Loucy (cell line): Measurements from ENCODE around the gene CPNE2.

Experiments used
- H2AFZ ChIP-seq: fragments of 200-600 bp; sonication (generic); 2 replicates; pipeline ENCODE4 v1.6.0; 2016; ENCODE audit warnings: antibody characterized with exemption, mild to moderate bottlenecking, low read length, moderate library complexity
- H3F3A ChIP-seq: fragments of 200-600 bp; 2 replicates; pipeline ENCODE4 v1.6.0; 2016; ENCODE audit warnings: antibody characterized with exemption, low read depth, mild to moderate bottlenecking
- H3K27me3 ChIP-seq: fragments of 200-600 bp; sonication (generic); 2 replicates; pipeline ENCODE4 v1.6.1; 2014; ENCODE audit warnings: low read length, mild to moderate bottlenecking; ENCODE audit not compliant: insufficient read depth, poor library complexity, severe bottlenecking
- H3K36me3 ChIP-seq: fragments of 200-600 bp; sonication (generic); 2 replicates; pipeline ENCODE4 v1.6.1; 2016; ENCODE audit warnings: low read length; ENCODE audit not compliant: insufficient read depth
- H3K4me1 ChIP-seq: fragments of 200-600 bp; sonication (generic); 2 replicates; pipeline ENCODE4 v1.5.1; 2014; ENCODE audit warnings: low read length, mild to moderate bottlenecking; ENCODE audit not compliant: insufficient read depth, poor library complexity, severe bottlenecking
- H3K4me2 ChIP-seq: fragments of 200-600 bp; sonication (generic); 2 replicates; pipeline ENCODE4 v1.6.0; 2014; ENCODE audit warnings: antibody characterized with exemption, low read length, low read depth, mild to moderate bottlenecking; ENCODE audit not compliant: poor library complexity, severe bottlenecking
- H3K4me3 ChIP-seq: fragments of 200-600 bp; sonication (generic); 2 replicates; pipeline ENCODE4 v1.5.1; 2014; ENCODE audit warnings: low read length, mild to moderate bottlenecking, mixed read lengths; ENCODE audit not compliant: poor library complexity, severe bottlenecking
- H3K79me2 ChIP-seq: fragments of 200-600 bp; sonication (generic); 2 replicates; pipeline ENCODE4 v1.6.1; 2014; ENCODE audit warnings: low read length; ENCODE audit not compliant: insufficient read depth
- H3K9ac ChIP-seq: fragments of 200-600 bp; sonication (generic); 2 replicates; pipeline ENCODE4 v1.6.0; 2014; ENCODE audit warnings: mild to moderate bottlenecking, low read depth, low read length, moderate library complexity; ENCODE audit not compliant: poor library complexity, severe bottlenecking
- H3K9me2 ChIP-seq: fragments of 200-600 bp; sonication (generic); replicated peaks from 2 replicates; pipeline ENCODE4 v1.6.1; 2016; ENCODE audit warnings: low read depth, low read length, mixed read lengths
- H3K9me3 ChIP-seq: fragments of 200-600 bp; sonication (generic); 2 replicates; pipeline ENCODE4 v1.6.1; 2014; ENCODE audit warnings: mild to moderate bottlenecking, antibody characterized with exemption, low read length, low read depth; ENCODE audit not compliant: insufficient read depth
- H4K20me1 ChIP-seq: fragments of 200-600 bp; sonication (generic); 2 replicates; pipeline ENCODE4 v1.6.0; 2014; ENCODE audit warnings: antibody characterized with exemption, low read length, mild to moderate bottlenecking; ENCODE audit not compliant: insufficient read depth, poor library complexity, severe bottlenecking
- CTCF ChIP-seq: fragments of 200-600 bp; sonication (generic); conservative IDR thresholded peaks from 2 replicates; pipeline ENCODE4 v1.5.1; 2014; ENCODE audit warnings: mild to moderate bottlenecking, antibody characterized with exemption, low read length
- EZH2phosphoT487 ChIP-seq: fragments of 200-600 bp; IDR thresholded peaks from 2 replicates; pipeline ENCODE4 v1.6.1; 2018; ENCODE audit warnings: antibody characterized with exemption, mild to moderate bottlenecking, moderate library complexity, borderline replicate concordance

Gene CPNE2

GRCh38 chr16:57155702-57156350 lies 63.4 kb downstream of the CPNE2 start:
- H3K4me1 ChIP-seq: peaks cover 50% of the 10 kb centered on the region
- no peaks in the 10 kb centered on the region for H3K9me2 ChIP-seq
- H2AFZ ChIP-seq: no peak overlapping the region
- H3K36me3 ChIP-seq: peaks cover 51% of the 10 kb centered on the region
- H3K4me3 ChIP-seq: no peak overlapping the region
- H4K20me1 ChIP-seq: no peaks in the 10 kb centered on the region
- no peak for TF ChIP-seq EZH2phosphoT487
- no peaks in the 10 kb centered on the region for H3K27me3 ChIP-seq
- H3K9me3 ChIP-seq: no peaks in the 10 kb centered on the region
- no peak overlapping the region for H3K9ac ChIP-seq
- H3F3A ChIP-seq: no peaks in the 10 kb centered on the region
- H3K4me2 ChIP-seq: no peak overlapping the region
- peaks cover 9% of the 10 kb centered on the region; the same call in 1 of the 2 replicates for H3K79me2 ChIP-seq

GRCh38 chr16:57156351-57156703 lies 63.9 kb downstream of the CPNE2 start:
- Histone ChIP-seq H3K9me2 (no peaks in the 10 kb centered on the region), H3K36me3 (peaks cover 51% of the 10 kb centered on the region), H3K9ac (no peak overlapping the region), H3K27me3 (no peaks in the 10 kb centered on the region), H3F3A (no peaks in the 10 kb centered on the region), H3K4me1 (peaks cover 48% of the 10 kb centered on the region), H4K20me1 (no peaks in the 10 kb centered on the region), H3K79me2 (peaks cover 9% of the 10 kb centered on the region; the same call in 1 of the 2 replicates), H3K4me2 (no peak overlapping the region), H2AFZ (no peak overlapping the region), H3K4me3 (no peak overlapping the region), H3K9me3 (no peaks in the 10 kb centered on the region)
- no peak for TF ChIP-seq EZH2phosphoT487
- TF ChIP-seq CTCF: no peak

GRCh38 chr16:57157533-57157932 lies 65.2 kb downstream of the CPNE2 start:
- peaks cover 51% of the 10 kb centered on the region for H3K36me3 ChIP-seq

More at GRCh38 chr16:57157533-57157932, 65.2 kb downstream of the CPNE2 start:
- Histone ChIP-seq H2AFZ (no peak overlapping the region), H3K9me2 (no peaks in the 10 kb centered on the region), H3K4me1 (peaks cover 36% of the 10 kb centered on the region), H3F3A (no peaks in the 10 kb centered on the region), H3K4me2 (no peak overlapping the region), H3K9me3 (no peaks in the 10 kb centered on the region), H3K79me2 (peaks cover 9% of the 10 kb centered on the region; the same call in 1 of the 2 replicates), H3K4me3 (no peak overlapping the region), H3K27me3 (no peaks in the 10 kb centered on the region), H4K20me1 (no peaks in the 10 kb centered on the region), H3K9ac (no peak overlapping the region)
- TF ChIP-seq EZH2phosphoT487: no peak
- TF ChIP-seq CTCF: no peak
